AG04449 (cell line): Measurements from ENCODE around the gene ARID3C.

Source experiments
- CTCF ChIA-PET: fragments of 350-600 bp; formaldehyde crosslinking; extraction: SDS; loops from one replicate; lab custom pipeline; 2021; ENCODE audit warnings: antibody characterized with exemption; lab: Yijun Ruan, JAX
- POLR2A ChIA-PET: fragments of 400-600, 350-600 bp; formaldehyde crosslinking; extraction: SDS; loops from one replicate; lab custom pipeline; 2020; ENCODE audit warnings: antibody characterized with exemption, inconsistent platforms; lab: Yijun Ruan, JAX
- DNase-seq: peaks from one replicate; pipeline ENCODE4 v3.0.0-alpha.2; 2010; ENCODE audit warnings: low read depth, low spot score
- H3K4me3 ChIP-seq: 2 replicates; pipeline ENCODE4 v1.5.1; 2011; ENCODE audit warnings: low read depth, mild to moderate bottlenecking, control low read depth, low read length
- TF ChIP-seq, protein P1 (sequence below): IDR thresholded peaks from one replicate; pipeline ENCODE4 v1.5.1; 2011; ENCODE audit warnings: mild to moderate bottlenecking, moderate library complexity, low read length, control low read depth, inconsistent platforms; ENCODE audit not compliant: insufficient read depth; ENCODE audit errors: missing control alignments

Gene ARID3C

DNA sequence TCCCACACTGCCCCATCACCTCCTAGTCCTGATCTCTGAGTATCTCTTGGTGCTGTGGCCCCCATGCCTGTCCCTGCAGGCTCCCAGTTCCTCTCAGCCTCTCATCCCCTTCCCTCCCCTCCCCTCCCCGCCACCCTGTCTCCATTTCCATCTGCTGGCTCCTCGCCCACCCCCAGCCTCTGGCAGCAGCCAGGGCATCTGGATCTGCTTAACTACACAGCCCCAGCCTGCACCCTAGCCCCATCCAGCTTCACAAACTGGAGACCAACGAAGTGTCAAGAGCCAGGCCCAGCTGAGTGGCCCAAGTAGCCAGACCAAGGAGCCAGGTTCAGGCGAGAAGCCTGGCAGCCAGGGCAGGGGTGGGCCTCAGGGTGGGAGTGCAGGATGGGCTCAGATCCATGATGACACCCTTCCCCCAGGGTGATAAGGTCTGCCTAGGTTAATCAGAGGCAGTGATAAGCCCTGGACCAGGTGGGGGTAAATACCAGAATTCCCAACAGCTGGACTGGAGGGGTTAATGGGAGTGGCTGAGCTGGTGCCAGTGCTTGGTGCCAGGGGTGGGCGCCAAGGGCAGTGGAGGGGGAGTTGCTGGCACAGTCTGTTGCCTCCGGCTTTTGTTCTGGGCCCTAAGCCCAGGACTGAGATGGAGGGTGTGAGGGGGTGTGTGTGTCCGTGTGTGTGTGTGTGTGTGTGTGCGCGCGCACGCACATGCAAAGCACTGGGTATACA lies 25.6 kb upstream of the ARID3C start:
- POLR2A ChIA-PET = interaction anchor here (1.3 to 3.0 kb wide), 3 partner anchors 10 to 34 kb away, joined by 5 to 11 read pairs (median 7); partner anchors contain the start of genes DCTN3 and SIGMAR1
- peak overlapping the region; percentile 12; the same call in 1 of the 2 replicates for H3K4me3 ChIP-seq
- TF ChIP-seq, protein P1, sequence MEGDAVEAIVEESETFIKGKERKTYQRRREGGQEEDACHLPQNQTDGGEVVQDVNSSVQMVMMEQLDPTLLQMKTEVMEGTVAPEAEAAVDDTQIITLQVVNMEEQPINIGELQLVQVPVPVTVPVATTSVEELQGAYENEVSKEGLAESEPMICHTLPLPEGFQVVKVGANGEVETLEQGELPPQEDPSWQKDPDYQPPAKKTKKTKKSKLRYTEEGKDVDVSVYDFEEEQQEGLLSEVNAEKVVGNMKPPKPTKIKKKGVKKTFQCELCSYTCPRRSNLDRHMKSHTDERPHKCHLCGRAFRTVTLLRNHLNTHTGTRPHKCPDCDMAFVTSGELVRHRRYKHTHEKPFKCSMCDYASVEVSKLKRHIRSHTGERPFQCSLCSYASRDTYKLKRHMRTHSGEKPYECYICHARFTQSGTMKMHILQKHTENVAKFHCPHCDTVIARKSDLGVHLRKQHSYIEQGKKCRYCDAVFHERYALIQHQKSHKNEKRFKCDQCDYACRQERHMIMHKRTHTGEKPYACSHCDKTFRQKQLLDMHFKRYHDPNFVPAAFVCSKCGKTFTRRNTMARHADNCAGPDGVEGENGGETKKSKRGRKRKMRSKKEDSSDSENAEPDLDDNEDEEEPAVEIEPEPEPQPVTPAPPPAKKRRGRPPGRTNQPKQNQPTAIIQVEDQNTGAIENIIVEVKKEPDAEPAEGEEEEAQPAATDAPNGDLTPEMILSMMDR = no peak
- no peak for DNase-seq
- CTCF ChIA-PET = interaction anchor here (1.2 to 13.8 kb wide), 2 partner anchors 9 to 47 kb away, joined by 3 to 153 read pairs; partner anchors contain the start of gene CCL27

DNA sequence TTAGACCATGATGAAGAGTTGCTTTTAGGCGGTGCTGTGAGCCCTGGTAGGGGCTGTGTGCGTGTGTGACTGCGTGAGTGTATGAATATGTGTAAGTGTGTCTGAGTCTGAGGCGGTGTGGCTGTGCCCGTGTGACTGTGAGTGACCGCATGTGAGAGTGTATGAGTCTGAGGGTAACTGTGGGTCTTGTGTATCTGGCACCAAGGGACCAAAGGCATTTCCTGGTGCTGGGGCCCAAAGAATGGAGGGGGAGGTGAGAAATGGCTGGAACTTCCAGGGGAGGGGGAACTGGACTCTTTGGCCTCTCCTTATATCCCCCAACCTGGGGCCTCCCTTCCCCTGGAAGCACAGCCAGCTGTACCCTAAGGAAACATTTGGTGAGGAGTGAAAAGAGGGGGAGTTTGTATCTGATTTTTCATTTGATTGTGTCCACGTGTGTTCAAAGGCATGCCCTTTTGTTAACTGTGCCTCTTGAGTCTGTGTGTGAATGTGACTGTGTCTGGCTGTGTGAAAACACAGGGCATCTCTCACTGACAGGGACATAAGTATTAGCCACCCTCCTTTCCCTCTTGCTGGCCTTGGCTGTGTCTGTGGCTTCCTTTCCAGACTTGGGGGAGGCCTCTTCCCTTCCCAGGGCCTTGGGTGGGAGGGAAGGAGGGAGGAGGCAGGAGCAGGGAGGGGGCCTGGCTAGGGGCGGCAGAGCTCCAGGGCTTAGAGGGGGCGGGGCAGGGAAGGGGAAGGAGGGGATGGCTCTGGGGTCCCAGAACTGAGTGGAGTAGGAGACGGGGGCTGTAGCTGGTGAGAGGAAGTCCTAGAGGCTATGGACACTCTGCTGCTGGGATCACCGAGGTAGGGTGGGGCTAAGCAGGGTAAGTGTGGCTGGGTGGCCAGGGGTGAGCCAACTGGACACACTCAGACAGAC lies 24.5 kb upstream of the ARID3C start:
- POLR2A ChIA-PET = interaction anchor here (1.0 to 3.0 kb wide), 5 partner anchors 7 to 33 kb away, joined by 4 to 11 read pairs (median 7); partner anchors contain the start of genes DCTN3 and SIGMAR1
- DNase-seq = peak; percentile 37
- CTCF ChIA-PET = interaction anchor here (0.6 to 13.8 kb wide), 8 partner anchors 10 to 275 kb away, joined by 3 to 153 read pairs (median 4); partner anchors contain the start of gene CCL27
- TF ChIP-seq, protein P1 = no peak
- peak overlapping the region; percentile 70 for H3K4me3 ChIP-seq

DNA sequence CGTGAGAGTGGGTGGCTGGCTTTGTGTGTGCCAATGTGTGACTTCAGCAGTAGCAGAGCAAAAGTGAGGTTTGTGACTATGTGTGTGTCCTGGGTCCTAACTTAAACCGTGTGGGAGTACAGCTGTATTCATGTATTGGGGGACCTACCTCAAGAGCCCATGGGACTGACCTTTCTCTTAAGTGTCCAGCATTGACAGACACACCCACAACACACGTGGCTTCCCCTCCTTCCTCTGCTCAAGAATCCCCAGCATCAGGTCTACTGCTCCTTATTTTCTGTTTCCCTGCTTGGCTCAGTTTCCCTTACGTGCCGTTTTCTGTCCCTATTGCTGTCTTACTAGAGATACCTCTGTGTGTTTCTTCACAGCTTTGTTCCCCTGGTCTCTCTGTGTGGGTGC lies 23.7 kb upstream of the ARID3C start:
- ChIA-PET CTCF (interaction anchor here (0.6 to 13.8 kb wide), 10 partner anchors 9 to 274 kb away, joined by 3 to 153 read pairs (median 4); partner anchors contain the start of genes CCL27, RPP25L and SIGMAR1), POLR2A (interaction anchor here (1.0 to 2.5 kb wide), 3 partner anchors 8 to 15 kb away, joined by 4 to 8 read pairs (median 5); partner anchors contain the start of gene SIGMAR1)
- no peak for DNase-seq
- peak overlapping the region; percentile 70 for H3K4me3 ChIP-seq
- TF ChIP-seq, protein P1 = no peak

DNA sequence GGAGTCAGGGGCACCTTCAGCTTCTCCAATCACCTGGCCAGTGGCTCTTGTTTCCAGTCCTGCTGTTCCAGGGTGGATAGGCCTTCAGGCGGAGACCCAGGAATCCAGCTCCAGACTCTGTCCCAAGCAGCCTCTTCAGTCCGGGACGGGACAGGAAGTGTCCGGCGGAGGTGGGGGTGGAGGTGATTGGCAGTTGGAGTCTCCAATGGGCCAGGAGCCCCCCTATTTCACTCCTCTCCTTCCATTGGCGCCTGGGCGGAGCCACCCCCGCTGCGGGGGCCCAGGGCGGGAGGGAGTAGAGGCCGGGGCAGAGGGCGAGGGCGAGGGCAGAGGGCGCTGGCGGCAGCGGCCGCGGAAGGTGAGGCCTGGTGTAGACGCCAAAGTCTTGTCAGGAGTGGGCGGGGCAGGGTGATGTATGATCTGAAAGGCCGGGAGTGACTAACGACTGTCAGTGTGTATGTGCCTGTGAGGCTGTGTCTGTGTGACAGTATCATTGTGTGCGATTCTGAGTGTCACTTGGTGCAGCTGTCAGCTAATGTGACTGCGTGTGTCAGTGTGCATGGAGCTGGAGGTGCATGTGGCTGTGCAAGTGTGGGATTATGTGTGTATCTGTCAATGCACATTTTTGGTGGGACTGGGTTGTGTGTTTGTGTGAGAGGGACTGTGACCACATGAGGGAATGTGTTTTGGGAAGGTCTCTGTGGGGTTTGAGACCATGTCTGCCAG lies 23.2 kb upstream of the ARID3C start, which contains the start of gene IL11RA:
TSS of gene IL11RA (plus strand) at position 310 of the 726 bp plus-strand sequence. CDS start 3,033 bp downstream, outside the sequence.
- POLR2A ChIA-PET = interaction anchor here (0.6 to 2.5 kb wide), 4 partner anchors 9 to 1824 kb away, joined by 3 to 8 read pairs (median 4); partner anchors contain the start of gene SIGMAR1
- CTCF ChIA-PET = interaction anchor here (0.9 to 13.8 kb wide), 9 partner anchors 12 to 273 kb away, joined by 3 to 153 read pairs (median 4); partner anchors contain the start of genes CCL27, RPP25L and SIGMAR1
- TF ChIP-seq, protein P1 = no peak
- H3K4me3 ChIP-seq = peak within 1 kb of the TSS; percentile 70
- DNase-seq = peak; percentile 40

DNA sequence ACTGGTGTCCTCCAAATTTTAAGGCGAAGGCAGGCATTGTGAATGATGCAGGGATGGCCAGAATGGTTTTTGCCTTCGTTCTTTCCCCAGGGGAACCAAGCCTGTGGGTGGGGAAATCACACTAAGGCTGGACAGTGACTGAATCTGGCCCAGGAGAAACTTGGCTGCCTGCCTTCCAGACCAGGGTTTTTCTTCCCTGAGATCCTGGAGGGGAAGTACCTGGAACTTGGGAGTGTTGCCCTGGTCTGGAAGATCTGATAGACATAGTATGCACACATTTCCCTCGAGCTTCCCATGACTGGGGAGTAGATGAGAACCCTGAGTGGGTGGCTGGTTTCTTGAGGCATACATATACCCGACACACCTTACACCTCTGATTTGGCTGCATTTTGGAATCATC lies 22.5 kb upstream of the ARID3C start:
- ChIA-PET CTCF (interaction anchor here (1.1 to 13.8 kb wide), 6 partner anchors 12 to 51 kb away, joined by 3 to 153 read pairs (median 4); partner anchors contain the start of genes CCL27, RPP25L and SIGMAR1), POLR2A (interaction anchor here (0.6 to 2.5 kb wide), 4 partner anchors 12 to 1825 kb away, joined by 3 to 8 read pairs (median 4); partner anchors contain the start of gene SIGMAR1)
- TF ChIP-seq, protein P1 = no peak
- DNase-seq = no peak
- peak overlapping the region; percentile 70 for H3K4me3 ChIP-seq
